Right ventricle myocardium inferior (tissue), 1 donor: ENCODE data around the gene ZNF438. TPM values are rescaled to one million over a fixed set of nuclear protein-coding genes. Genes with fewer than 3 reads are reported as not detected.
"Not testable (repeated sequence)": the region's sequence is repeated elsewhere in the genome, so short reads cannot be mapped to it uniquely, and the experiment has no call there.

Source experiments
- ATAC-seq: fragments of 200-7000 bp; cut with Tn5 transposase; one replicate; pipeline ENCODE4 v1.9.1; 2020; ENCODE audit warnings: mild to moderate bottlenecking, moderate library complexity
- DNase-seq: peaks from one replicate; pipeline ENCODE4 v3.0.0; 2021; ENCODE audit errors: missing footprints
- intact Hi-C: fragments of 100-400 bp; cut with DNase I; formaldehyde crosslinking; loops from one replicate; pipeline ENCODE4 v1.11.0; 2022
- total RNA-seq: library from RNA; stranded (reverse); fragmentation: NEBNext Ultra II Directional; extraction: Animal tissue kit (Norgen Biotek cat#: 25700); gene quantifications from one replicate; pipeline ENCODE4 v1.2.1, GENCODE V29; 2021
- donor health status: DM: no; HTN: yes; CAD: no; lungs with severe emphysema.

The ZNF438 gene
- total RNA-seq, 1 donor from 2014 or later: 12.8 TPM

DNA sequence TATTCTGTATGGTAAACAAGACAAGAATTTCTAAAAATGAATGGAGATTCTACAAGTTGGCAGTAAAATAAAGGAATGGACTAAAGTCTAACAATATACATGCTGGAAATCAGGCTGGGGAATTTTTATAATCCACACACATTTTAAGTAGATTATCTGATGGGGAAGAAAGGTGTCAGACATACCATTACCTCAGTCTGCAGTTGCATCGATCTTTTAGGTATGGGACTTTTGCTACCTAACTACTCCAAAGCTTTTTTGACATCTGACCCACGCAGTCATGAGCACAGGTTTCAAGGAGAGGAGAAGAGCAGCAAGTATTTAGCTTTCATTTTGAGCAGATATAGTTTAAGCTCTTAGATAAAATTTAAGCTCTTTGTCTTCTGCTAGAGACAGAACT is 113.0 kb downstream of the ZNF438 start:
- intact Hi-C loops: no loop called here
- no peak for DNase-seq
- ATAC-seq: no peak

DNA sequence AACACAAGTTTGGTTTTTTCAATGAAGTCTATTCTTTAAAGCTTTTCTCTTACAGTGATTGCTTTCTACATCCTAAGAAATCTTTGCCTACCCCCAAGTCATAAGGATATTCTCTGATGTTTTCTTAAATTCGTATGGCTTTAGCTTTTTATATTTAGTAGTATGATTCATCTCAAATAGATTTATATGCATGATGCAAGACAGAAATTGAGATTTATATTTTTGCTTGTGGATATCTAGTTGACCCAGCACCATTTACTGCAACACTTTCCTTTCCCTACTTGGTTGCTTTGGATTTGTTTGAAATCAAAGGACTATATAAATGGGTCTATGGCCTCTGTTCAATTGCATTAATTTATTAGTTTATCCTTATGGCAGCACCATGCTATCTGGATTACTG is 113.9 kb downstream of the ZNF438 start:
- ATAC-seq: no peak
- DNase-seq: no peak
- intact Hi-C loops: no loop called here

DNA sequence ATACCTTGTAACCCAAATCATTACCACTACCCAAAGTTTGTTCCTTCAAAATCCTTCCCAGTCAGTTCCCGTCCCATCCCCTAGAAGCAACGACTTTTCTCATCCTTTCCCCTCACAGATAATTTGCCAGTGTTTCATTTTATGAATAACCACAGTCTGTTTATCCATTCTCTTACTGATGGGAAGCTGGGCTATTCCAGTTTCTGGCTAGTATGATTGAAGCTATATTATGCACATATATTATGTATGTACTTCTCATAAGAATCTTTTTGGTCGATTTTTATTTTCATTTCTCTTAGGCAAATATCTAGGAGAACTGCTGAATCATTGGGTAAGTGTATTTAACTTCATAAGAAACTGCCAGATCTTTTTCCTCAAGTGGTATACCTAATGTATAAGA is 114.6 kb downstream of the ZNF438 start:
- DNase-seq (no peak), ATAC-seq (no peak)
- intact Hi-C loops: no loop called here

DNA sequence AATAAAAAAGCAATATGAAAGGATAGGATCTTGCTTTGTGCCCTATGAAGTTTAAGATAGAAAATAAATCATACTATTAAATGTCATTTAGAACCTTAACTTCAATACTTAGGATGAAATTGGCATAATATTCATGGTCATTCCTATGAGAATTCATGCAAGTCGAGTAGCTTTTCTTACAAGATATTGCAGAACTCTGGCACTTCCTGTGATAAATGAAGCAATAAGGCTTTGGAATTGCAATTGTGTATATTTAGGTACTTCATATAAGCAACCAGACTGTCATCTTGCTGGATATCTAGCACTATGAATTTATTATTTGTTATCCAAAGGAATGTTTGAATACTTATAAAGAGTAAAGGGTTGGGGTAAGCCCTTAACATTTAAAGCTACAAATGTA is 116.5 kb downstream of the ZNF438 start:
- DNase-seq: no peak
- ATAC-seq: no peak
- intact Hi-C loops: no loop called here

DNA sequence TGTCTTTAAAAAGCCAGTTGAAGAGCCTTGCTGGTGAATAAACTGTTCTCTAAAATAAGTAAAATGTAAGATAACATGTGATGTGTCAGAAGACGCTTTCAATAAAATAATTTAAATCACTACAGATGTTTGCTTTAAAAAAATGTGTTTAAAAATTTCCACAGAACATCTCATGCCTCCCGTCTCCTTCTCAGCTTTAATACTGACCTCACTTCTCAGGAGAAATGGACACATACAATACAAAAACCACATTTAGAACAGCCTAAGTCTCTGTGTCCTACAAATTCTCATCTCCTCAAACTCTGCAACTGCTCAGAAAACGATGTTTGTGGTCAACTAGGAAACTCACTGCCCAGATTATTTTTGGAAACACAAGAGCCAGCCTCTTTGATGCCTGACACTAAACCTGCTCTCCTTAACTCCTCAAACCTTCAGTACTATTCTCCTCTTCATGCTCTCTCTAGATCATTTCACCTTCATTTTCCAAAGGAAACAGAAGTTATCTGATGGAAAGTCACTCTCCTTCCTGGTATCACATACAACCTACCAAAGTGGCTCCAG is 120.3 kb downstream of the ZNF438 start:
- no peak for ATAC-seq
- intact Hi-C loops: no loop called here
- DNase-seq: no peak

DNA sequence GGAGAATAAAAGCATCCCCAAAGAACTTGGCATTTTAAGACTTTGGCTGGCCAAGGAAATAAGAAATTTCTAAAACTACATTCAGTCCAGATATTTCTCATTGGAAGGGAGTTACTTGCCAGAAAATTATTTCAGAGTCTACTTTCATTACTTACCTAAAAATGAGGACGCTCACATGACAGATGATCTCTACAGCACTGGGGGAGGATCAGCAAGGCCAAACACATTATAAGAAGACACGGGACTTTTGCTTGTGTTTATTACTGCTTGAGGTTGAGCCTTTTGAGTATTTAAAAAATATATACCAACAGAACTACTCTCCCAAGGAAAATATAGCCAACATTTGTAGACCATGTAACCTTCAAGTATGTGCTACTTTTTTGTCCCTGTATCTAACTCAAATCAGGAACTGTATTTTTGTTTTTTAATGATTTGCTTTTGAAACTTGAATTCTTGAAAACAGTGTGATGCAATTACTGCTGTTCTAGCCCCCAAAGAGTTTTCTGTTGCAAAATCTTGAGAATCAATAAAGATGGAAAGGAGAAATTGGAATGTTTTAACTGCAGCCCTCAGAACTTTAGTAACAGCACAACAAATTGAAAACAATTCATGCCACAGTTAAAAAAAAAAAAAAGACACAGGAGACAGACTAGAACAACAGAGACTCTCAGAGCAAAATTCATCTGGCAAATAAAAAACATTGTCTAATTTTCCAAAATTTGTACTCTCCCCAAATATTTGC is 128.1 kb downstream of the ZNF438 start:
- DNase-seq: no peak
- intact Hi-C loops: no loop called here
- no peak for ATAC-seq

DNA sequence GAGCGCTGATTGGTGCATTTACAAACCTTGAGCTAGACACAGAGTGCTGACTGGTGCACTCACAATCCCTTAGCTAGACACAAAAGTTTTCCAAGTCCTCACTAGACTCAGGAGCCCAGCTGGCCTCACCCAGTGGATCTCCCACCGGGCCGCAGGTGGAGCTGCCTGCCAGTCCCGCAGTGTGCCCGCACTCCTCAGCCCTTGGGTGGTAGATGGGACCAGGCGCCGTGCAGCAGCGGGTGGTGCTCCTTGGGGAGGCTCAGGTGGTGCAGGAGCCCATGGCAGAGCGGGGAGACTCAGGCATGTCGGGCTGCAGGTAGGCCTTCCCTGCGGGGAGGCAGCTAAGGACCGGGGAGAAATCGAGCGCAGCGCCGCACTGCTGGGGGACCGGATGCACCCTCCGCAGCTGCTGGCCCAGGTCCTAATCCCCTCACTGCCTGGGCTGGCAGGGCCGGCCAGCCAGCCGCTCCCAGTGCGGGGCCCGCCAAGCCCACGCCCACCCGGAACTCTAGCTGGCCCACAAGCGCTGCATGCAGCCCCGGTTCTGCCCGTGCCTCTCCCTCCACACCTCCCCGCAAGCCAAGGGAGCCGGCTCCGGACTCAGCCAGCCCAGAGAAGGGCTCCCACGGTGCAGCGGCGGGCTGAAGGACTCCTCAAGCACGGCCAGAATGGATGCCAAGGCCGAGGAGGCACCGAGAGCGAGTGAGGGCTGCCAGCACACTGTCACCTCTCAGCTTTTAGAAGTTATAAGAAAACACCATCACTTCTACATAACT is 128.9 kb downstream of the ZNF438 start:
- ATAC-seq (no peak), DNase-seq (no peak)
- intact Hi-C loops: no loop called here

DNA sequence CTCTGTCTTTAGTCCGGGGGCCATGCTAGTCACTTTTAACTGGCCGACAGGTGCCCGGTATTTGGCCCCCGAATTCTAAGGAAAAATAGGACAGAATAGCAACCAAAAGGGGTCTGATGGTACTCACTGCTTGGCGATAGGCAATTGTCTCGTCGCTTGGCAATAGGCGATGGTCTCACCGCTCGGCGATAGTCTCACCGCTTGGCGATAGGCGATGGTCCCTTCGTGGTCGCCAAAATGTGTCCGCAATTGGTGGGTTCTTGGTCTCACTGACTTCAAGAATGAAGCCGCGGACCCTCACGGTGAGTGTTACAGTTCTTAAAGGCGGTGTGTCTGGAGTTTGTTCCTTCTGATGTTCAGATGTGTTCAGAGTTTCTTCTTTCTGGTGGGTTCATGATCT is 130.2 kb downstream of the ZNF438 start:
- DNase-seq, ATAC-seq, intact Hi-C loops: not testable (repeated sequence)

DNA sequence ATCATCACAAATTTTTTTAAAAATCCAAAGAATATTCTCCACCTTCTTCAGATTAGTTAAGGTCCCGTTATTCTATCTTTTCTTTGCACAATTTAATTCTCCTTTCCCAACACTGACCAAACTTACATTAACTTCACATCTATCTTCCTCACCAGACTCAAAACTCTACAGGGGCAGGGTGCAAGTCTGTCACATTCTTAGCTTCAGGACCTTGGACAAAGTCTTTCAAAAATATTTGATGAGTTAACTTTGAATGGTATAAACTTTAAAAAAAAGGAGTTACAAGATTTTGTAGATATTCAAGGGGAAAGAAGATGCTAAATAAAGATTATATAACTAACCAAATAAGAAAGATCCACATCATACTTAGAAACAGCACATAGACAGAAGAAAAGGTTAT is 132.7 kb downstream of the ZNF438 start:
- DNase-seq: no peak
- intact Hi-C loops: no loop called here
- ATAC-seq: no peak

DNA sequence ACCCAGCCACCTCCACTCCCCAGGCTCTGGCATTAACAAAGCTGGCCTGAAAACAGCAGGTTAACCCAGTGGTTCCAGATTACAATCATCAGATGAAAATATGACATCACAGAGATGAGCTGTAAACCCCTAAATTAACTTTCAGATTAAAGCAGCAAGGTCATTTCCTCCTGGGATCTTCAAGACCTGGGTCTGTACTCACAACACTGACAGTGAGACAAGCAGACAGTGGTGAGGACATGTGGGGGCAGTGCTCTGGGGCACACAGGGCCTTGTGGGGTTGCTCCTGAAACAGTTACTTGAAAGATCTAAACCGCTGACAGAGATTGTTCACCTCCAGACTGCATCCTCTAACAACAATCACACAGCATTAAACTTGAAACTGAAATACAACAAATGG is 134.1 kb downstream of the ZNF438 start:
- intact Hi-C loops: no loop called here
- DNase-seq: no peak
- no peak for ATAC-seq

DNA sequence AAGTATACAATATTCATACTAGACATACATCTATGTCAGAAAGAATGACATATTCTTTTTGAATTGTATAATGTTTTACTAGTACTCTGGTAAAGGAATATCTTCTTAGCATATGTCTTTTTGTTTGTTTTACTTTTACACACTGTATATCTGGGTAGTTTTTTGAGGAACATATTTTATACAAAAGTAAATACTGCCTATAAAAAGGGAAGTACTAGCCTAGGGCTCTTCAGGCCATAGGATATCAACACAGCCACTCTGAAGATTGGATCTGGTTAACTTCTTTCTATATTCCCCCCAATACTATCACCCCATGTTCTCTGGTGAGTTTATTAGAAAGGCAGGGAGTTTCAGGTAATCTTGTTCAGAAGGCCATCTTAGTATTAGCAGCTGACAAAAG is 134.6 kb downstream of the ZNF438 start:
- intact Hi-C loops: no loop called here
- ATAC-seq (no peak), DNase-seq (no peak)

DNA sequence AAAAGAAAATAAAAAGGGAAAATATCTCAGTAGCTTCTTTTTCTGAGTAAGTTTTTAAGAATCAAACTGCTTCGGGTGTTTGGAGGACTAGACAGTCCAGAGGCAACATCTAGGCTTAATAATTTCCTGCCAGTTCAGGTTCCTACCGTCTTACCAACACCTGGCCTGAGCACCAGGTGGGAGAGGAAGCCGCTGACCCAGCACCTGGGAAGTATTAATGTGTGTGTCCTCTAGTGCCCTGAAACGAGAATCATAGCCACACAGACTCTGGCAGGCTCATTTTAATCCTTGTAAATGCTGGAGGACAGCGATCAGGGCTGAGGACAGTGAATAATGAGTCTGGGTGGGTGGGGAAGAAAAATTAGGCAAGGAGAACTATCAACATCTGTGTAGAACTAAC is 137.4 kb downstream of the ZNF438 start:
- ATAC-seq (no peak), DNase-seq (no peak)
- intact Hi-C loops: no loop called here

DNA sequence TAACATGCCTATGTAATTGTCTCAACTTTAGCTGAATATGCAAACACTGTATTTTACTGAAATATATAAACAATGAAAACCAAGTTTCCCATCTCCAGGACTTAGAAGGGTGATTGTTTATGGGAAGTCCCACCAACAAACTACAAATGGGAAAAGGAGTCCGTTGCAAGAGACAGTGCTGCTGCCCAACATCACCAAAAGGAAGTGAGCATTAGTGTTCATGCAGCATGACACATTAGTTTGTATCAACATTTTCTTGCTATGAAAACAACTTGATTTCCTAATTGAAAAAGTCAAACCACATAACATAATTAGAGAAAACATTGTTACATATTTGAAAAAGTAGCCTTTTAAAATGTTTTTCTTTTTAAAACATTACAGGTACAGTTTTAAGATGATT is 138.5 kb downstream of the ZNF438 start:
- DNase-seq: no peak
- intact Hi-C loops: no loop called here
- no peak for ATAC-seq

DNA sequence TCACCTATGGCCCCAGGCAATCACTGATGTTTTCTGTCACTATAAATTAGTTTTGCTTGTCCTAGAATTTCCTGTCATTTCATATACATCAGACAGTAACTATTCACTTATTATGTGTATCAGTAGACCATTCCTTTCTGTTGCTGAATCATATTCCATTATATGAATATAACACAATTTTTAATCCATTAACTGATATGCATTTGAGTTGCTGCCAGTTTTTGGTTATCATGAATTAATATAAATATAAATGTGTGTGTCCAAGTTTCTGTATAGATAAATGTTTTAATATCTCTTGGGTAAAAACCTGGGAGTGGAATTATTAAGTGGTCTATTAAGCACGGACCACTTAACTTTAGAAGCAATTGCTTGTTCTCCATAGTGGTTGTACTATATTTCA is 143.8 kb downstream of the ZNF438 start:
- ATAC-seq (no peak), DNase-seq (no peak)
- intact Hi-C loops: no loop called here

DNA sequence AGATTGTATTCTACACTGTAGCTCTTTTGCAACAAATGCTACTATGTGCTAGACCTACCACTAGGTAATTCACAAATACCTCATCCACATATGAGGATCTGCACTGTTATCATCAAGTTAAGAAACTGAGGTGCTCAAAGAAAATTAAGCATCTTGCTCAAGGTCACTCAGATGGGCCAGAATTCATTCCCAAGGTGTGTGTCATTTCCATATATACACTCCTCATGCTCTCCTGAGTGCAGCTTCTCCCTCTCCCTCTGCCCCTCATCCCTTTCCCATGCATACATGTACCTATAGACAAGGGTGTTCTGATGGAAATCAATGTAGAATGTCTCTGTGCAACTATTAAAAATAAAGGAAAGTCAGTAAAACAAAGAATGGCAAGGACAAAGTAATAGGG is 146.2 kb downstream of the ZNF438 start:
- intact Hi-C loops: no loop called here
- DNase-seq: no peak
- ATAC-seq: no peak

DNA sequence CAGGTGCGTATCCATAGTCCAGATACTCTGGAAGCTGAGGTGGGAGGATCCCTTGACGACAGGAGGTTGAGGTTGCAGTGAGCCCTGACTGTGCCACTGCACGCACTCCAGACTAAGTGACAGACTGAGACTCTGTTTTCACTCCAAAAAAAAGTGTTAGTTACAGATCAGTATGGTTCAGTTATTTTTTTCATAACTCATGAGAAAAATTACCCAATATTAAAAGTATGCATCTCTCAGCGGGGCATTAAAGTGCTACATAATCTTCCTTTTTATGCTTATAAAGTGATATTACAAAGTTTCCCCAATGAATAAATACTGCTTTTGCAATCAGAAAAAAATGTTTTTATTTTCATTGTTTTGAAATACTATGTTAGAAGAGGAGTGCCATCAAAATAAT is 147.9 kb downstream of the ZNF438 start:
- ATAC-seq (no peak), DNase-seq (no peak)
- intact Hi-C loops: no loop called here

DNA sequence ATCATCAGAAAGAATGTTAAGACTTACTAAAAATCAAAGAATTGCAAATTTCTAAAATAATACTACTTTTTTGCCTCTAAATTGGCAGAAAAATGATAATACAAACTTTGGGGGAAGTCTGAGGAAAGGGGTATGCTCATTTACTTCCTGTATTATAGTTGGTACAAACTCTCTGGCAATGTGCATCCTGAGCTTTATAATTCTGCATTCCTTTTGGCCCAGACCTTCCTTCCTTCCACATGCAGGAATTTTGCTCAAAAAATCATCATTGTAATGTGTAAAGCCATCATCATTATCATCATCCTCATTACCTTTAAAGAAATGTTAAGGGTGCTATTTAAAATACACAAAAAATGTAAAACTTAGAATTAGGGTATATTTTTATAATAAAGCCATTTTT is 148.5 kb downstream of the ZNF438 start:
- intact Hi-C loops: no loop called here
- ATAC-seq (no peak), DNase-seq (no peak)

DNA sequence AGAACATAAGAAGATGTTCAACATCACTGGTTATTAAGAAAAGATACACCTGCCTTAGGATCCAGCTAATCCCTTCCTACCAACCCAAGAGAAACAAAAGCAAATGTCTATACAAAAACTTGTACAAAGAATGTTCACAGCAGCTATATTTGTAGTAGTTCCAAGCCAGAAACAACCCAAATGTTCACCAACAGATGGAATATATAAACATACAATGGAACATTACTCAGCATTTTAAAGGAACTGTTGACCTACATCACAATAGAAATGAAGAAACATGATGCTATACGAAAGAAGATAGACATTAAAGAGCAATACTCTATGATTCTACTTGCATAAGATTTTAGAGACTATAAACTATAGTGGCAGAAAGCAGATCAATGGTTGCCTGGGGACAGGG is 149.4 kb downstream of the ZNF438 start:
- DNase-seq (no peak), ATAC-seq (no peak)
- intact Hi-C loops: no loop called here

DNA sequence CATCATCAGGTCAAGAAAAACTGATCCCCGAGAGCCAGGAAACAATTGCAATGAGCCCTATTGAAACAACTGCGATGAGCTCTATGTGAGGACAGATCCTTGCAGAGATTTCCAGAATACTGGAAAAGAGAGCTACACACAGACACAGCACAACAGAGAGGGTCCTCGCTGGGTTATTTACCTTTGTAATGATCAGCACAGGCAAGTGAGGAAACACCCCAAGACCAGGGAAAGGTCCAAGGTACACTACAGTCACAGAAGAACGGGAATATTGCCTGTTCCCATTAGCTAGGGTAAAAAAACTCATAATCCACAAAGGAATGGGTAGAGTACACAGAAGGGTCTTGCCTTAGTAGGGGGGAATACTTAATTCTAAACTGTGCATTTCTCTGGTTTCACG is 152.7 kb downstream of the ZNF438 start:
- DNase-seq (no peak), ATAC-seq (no peak)
- intact Hi-C loops: no loop called here

DNA sequence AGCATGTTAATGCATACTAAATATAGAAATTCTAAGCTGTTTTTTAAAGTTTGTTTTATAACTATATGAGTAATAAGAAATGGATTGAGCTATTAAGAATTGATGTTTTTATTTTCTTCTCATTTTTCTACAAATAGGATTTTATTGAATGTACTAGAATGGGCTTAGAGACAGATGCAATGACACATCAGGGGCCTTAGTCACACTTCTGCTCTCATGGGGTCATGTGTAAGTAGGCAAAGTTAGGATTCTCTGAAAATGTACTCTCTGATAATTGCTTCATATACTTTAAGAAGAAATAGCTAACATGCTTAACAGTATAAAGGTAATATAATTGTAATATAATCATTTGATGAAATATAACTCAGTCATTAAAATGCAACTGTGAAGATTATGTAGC is 154.6 kb downstream of the ZNF438 start:
- no peak for DNase-seq
- intact Hi-C loops: no loop called here
- no peak for ATAC-seq
